HL-60/S4 treated with retinoic acid at 250 ng/mL for 4 days and 3 days (cell line): ENCODE results near the gene CHCHD3.
"Not testable (repeated sequence)": the region's sequence is repeated elsewhere in the genome, so short reads cannot be mapped to it uniquely, and the experiment has no call there.

ENCODE experiments used
- in situ Hi-C: fragments of 300-500 bp; cut with MboI; formaldehyde crosslinking; loops from 2 replicates; pipeline ENCODE4 v1.7.0; 2022; ENCODE audit warnings: low sequenced_read_pairs

CHCHD3 gene

GRCh38 chr7:133009426-133010252 lies 72.3 kb downstream of the CHCHD3 start:
- in situ Hi-C loops, result no loop called here

GRCh38 chr7:133007961-133008360 lies 73.9 kb downstream of the CHCHD3 start:
- in situ Hi-C loops, result no loop called here

- in situ Hi-C loops, result no loop called here
These were observed 78.6 kb downstream of the CHCHD3 start for GRCh38 chr7:133003052-133003910.

- in situ Hi-C loops, result no loop called here
These were observed 80.2 kb downstream of the CHCHD3 start for GRCh38 chr7:133001727-133002126.

GRCh38 chr7:132999845-133000244 lies 82.0 kb downstream of the CHCHD3 start:
- in situ Hi-C loops, result no loop called here

GRCh38 chr7:132998763-132999162 lies 83.1 kb downstream of the CHCHD3 start:
- in situ Hi-C loops, result no loop called here

GRCh38 chr7:132997505-132997904 lies 84.4 kb downstream of the CHCHD3 start:
- in situ Hi-C loops, result no loop called here

GRCh38 chr7:132996581-132997242 lies 85.2 kb downstream of the CHCHD3 start:
- in situ Hi-C loops, result no loop called here

- in situ Hi-C loops, result no loop called here
These were observed 88.4 kb downstream of the CHCHD3 start for GRCh38 chr7:132993377-132994013.

GRCh38 chr7:132991615-132992587 lies 90.0 kb downstream of the CHCHD3 start:
- in situ Hi-C loops, result no loop called here

- in situ Hi-C loops, result no loop called here
These were observed 93.8 kb downstream of the CHCHD3 start for GRCh38 chr7:132988117-132988516.

GRCh38 chr7:132980402-132980801 lies 101.5 kb downstream of the CHCHD3 start:
- in situ Hi-C loops, result no loop called here

- in situ Hi-C loops, result no loop called here
These were observed 102.4 kb downstream of the CHCHD3 start for GRCh38 chr7:132979524-132979923.

- in situ Hi-C loops, result no loop called here
These were observed 104.7 kb downstream of the CHCHD3 start for GRCh38 chr7:132977234-132977633.

- in situ Hi-C loops, result no loop called here
These were observed 109.1 kb downstream of the CHCHD3 start for GRCh38 chr7:132972745-132973144.

- in situ Hi-C loops, result no loop called here
These were observed 111.6 kb downstream of the CHCHD3 start for GRCh38 chr7:132970257-132970656.

GRCh38 chr7:132969520-132969919 lies 112.4 kb downstream of the CHCHD3 start:
- in situ Hi-C loops, result no loop called here

GRCh38 chr7:132967470-132967848 lies 114.4 kb downstream of the CHCHD3 start:
- in situ Hi-C loops, result not testable (repeated sequence)

GRCh38 chr7:132966754-132967469 lies 115.0 kb downstream of the CHCHD3 start:
- in situ Hi-C loops, result no loop called here
